K562 (cell line): ENCODE results near the gene TPD52L1. TPM values are rescaled to one million over a fixed set of nuclear protein-coding genes. Genes with fewer than 3 reads are reported as not detected.

ENCODE experiments used
- CBFA2T3 ChIP-seq: fragments of 450-650 bp; IDR thresholded peaks from 2 replicates; pipeline ENCODE4 v1.6.1; 2017
- CHD1 ChIP-seq: fragments of 200-600 bp; sonication (generic); IDR thresholded peaks from one replicate; pipeline ENCODE4 v1.6.1; 2012; ENCODE audit warnings: mild to moderate bottlenecking, moderate library complexity, low read length, inconsistent platforms
- COPS2 ChIP-seq: fragments of 450-650 bp; conservative IDR thresholded peaks from 2 replicates; pipeline ENCODE4 v1.6.1; 2016; ENCODE audit warnings: mild to moderate bottlenecking, moderate library complexity
- ELK3 ChIP-seq: fragments of 450-650 bp; formaldehyde crosslinking; IDR thresholded peaks from 2 replicates; pipeline ENCODE4 v1.4.0; 2020; ENCODE audit warnings: mild to moderate bottlenecking
- GATAD2B ChIP-seq: fragments of 450-650 bp; IDR thresholded peaks from 2 replicates; pipeline ENCODE4 v1.6.1; 2017; ENCODE audit warnings: mild to moderate bottlenecking, borderline replicate concordance
- HNRNPL ChIP-seq: fragments of 200-400 bp; formaldehyde crosslinking; IDR thresholded peaks from 2 replicates; pipeline ENCODE4 v1.6.1; 2017; ENCODE audit warnings: low read depth, mild to moderate bottlenecking, low read length
- KAT8 ChIP-seq: fragments of 450-650 bp; IDR thresholded peaks from 2 replicates; pipeline ENCODE4 v1.6.1; 2016; ENCODE audit warnings: low read depth, mild to moderate bottlenecking
- NRF1 ChIP-seq, 2 experiments: fragments of 450-650 bp; IDR thresholded peaks in 1 of 2; conservative IDR thresholded peaks in 1 of 2; 2 replicates each; pipeline ENCODE4 v1.6.1; 2014; ENCODE audit warnings: mild to moderate bottlenecking in 2 of 2
- PHB ChIP-seq: fragments of 250-450 bp; sonication (Bioruptor Pico); IDR thresholded peaks from 2 replicates; pipeline ENCODE4 v1.5.0; 2021
- PKNOX1 ChIP-seq: fragments of 450-650 bp; IDR thresholded peaks from 2 replicates; pipeline ENCODE4 v1.6.1; 2016
- POU5F1 ChIP-seq: fragments of 150-350 bp; IDR thresholded peaks from 2 replicates; pipeline ENCODE4 v1.6.1; 2014; ENCODE audit warnings: borderline replicate concordance, low read length, low read depth, mild to moderate bottlenecking; ENCODE audit not compliant: partially characterized antibody
- STAT5A ChIP-seq: IDR thresholded peaks from 2 replicates; pipeline ENCODE4 v1.6.1; 2012; ENCODE audit warnings: low read length, inconsistent platforms, borderline replicate concordance
- ZBTB17 ChIP-seq: fragments of 450-650 bp; formaldehyde crosslinking; IDR thresholded peaks from 2 replicates; pipeline ENCODE4 v1.4.0; 2020; ENCODE audit warnings: mild to moderate bottlenecking
- ZFPM2 ChIP-seq: fragments of 250-450 bp; sonication (Bioruptor Pico); IDR thresholded peaks from 2 replicates; pipeline ENCODE4 v1.5.1; 2022; ENCODE audit warnings: mild to moderate bottlenecking
- ZFX ChIP-seq: sonication (generic); formaldehyde crosslinking; IDR thresholded peaks from 2 replicates; pipeline ENCODE4 v1.8.0; 2022; ENCODE audit warnings: mild to moderate bottlenecking, missing genetic modification reagents, moderate library complexity
- ZNF121 ChIP-seq: sonication (generic); formaldehyde crosslinking; conservative IDR thresholded peaks from 2 replicates; pipeline ENCODE4 v1.8.0; 2022; ENCODE audit warnings: missing genetic modification reagents
- ZNF318 ChIP-seq, 2 experiments: fragments of 450-650 bp; IDR thresholded peaks; 2 replicates each; pipeline ENCODE4 v1.6.1; 2016; ENCODE audit warnings: mild to moderate bottlenecking in 2 of 2, borderline replicate concordance in 1 of 2, low read depth in 1 of 2, moderate library complexity in 1 of 2
- ZNF644 ChIP-seq: fragments of 200-800 bp; sonication (Bioruptor generic); IDR thresholded peaks from 2 replicates; pipeline ENCODE4 v1.6.1; 2016; ENCODE audit warnings: low read depth, missing genetic modification characterization, missing compliant biosample characterization
- ZNF77 ChIP-seq: fragments of 250-450 bp; sonication (Bioruptor Pico); IDR thresholded peaks from 2 replicates; pipeline ENCODE4 v1.5.0; 2020
- polyA plus RNA-seq, 8 experiments: library from polyadenylated mRNA; depleted of rRNA in 4 of 8; stranded (reverse) in 5 of 8; unstranded in 3 of 8; fragments of >200 nt; fragmentation: Nextera tagmentation in 2 of 8; fragmentation: Illumina TruSeq in 1 of 8; extraction: Ambion mirVana in 2 of 8; extraction: Trizol in 1 of 8; gene quantifications; 2 replicates each; pipeline versions ENCODE4 v1.2.1 to v1.2.3, GENCODE V29; 2011 to 2014; ENCODE audit warnings: inconsistent platforms in 1 of 8, missing spikeins in 1 of 8
- total RNA-seq, 7 experiments: library from RNA; depleted of rRNA in 6 of 7; stranded (reverse); fragments of >200 nt in 6 of 7; fragmentation: Illumina TruSeq in 2 of 7; extraction: Trizol in 2 of 7; gene quantifications; 2 replicates each; pipeline versions ENCODE4 v1.2.1 to v1.2.3, GENCODE V29; 2011 to 2021; ENCODE audit warnings: low replicate concordance in 1 of 7

The TPD52L1 gene
- total and polyA plus RNA-seq, 9 of the 15 experiments (the other 6 are each of a cell fraction or from before 2014, with no cell fraction given): 12.9 to 149 (median 75.7) TPM

GRCh38 chr6:125154118-125154760, 666 bp downstream of the TPD52L1 start (continued):
- TF ChIP-seq HNRNPL (no peak), POU5F1 (no peak), ZFX (peak; percentile 65), PKNOX1 (no peak), PHB (CRISPR knock-in tag) (no peak), NRF1 (conservative IDR thresholded peaks at IDR 0.05 in 1 of 2, IDR thresholded peaks at IDR 0.05 in 1 of 2) (peak in 1 of 2 experiments; percentile 14; a peak in 2 of 4 replicates), ZBTB17 (peak; percentile 79; the same call in 1 of the 2 replicates), STAT5A (no peak), ELK3 (no peak), ZNF318 (IDR thresholded peaks at IDR 0.05; ENCODE audit: borderline replicate concordance in 1 of 2, low read depth in 1 of 2) (no peak), COPS2 (no peak), ZNF77 (no peak), ZNF644 (0 out of 2 replicates have a peak, but pooled peaks have one; percentile 16), ZNF121 (CRISPR knock-in tag) (no peak), ZFPM2 (CRISPR knock-in tag) (0 out of 2 replicates have a peak, but pooled peaks have one; percentile 55), CHD1 (peak; percentile 70), CBFA2T3 (no peak), GATAD2B (no peak), KAT8 (no peak)
